Neuron (in vitro differentiated cells): ENCODE data around the gene KLF3.

Source experiments
- H2AFZ ChIP-seq: one replicate; pipeline ENCODE4 v1.6.1; 2013; ENCODE audit warnings: low read depth, mild to moderate bottlenecking, inconsistent platforms, low read length, moderate library complexity
- H3K27me3 ChIP-seq: one replicate; pipeline ENCODE4 v1.6.1; 2013; ENCODE audit warnings: low read length; ENCODE audit not compliant: insufficient read depth
- H3K36me3 ChIP-seq: one replicate; pipeline ENCODE4 v1.6.1; 2013; ENCODE audit warnings: low read length; ENCODE audit not compliant: insufficient read depth
- H3K4me1 ChIP-seq: one replicate; pipeline ENCODE4 v1.6.1; 2013; ENCODE audit warnings: low read length; ENCODE audit not compliant: insufficient read depth
- H3K4me3 ChIP-seq: 2 replicates; pipeline ENCODE4 v1.5.1; 2013; ENCODE audit warnings: mild to moderate bottlenecking, low read length, moderate library complexity
- H3K9me3 ChIP-seq: one replicate; pipeline ENCODE4 v1.6.1; 2013; ENCODE audit warnings: low read length

KLF3 gene

DNA sequence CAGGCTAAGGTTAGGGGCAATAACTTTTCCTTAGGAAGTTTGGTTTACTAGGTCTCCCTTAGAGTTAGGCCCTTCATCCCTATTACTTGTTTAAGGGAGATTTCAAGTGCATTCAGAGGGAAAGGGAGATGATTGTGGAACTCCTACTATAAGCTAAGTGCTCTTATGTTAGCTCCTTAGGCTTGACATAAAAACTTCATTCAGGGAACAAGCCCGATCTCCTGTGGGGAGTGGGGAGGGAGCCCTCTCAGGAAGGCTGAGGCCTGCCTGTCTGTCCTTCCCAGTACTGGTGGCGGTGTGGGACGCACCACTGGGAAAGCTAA lies 8.0 kb downstream of the KLF3 start:
- H3K27me3 ChIP-seq = no peaks in the 10 kb centered on the region
- peak overlapping the region; percentile 20 for H3K4me3 ChIP-seq
- H3K36me3 ChIP-seq = no peaks in the 10 kb centered on the region
- no peaks in the 10 kb centered on the region for H3K9me3 ChIP-seq
- peaks cover 78% of the 10 kb centered on the region for H3K4me1 ChIP-seq
- H2AFZ ChIP-seq = no peak overlapping the region

DNA sequence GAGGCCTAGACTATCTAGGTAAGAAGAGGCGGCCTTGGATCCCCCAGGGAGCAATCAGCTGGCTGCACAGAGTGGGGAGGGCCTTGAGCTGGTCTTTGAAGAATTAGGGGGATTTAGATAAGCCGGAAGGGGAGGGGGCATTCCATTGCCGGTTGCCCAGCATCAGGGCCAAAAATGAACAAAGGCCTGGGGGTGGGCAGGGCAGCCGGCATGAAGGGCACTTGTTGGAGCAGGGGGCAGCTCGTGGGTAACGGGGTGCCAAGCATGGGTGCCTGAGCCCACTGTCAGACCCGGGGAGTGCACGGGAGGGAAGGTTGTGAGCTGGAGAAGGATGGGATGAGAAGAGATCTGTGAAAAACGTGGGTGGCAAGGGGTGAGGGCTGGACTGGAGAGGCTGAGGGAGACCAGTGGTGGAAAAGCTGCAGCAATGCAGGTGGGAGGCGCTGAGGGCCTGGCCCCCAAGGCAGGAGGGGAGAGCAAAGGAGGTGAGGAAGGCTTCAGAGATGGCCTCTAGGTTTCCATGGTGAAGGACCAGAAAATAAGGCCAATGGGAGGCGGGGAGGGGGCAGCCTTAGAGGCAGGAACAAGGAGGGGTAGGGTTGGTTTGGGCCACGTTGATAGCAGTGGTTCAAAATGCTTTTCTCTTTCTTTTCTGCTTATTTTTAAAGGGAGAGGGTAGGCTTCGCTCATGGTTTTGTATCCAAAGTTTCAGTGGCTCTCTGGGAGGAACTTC lies 8.6 kb downstream of the KLF3 start:
- Histone ChIP-seq H3K4me3 (peak overlapping the region; percentile 20), H3K36me3 (no peaks in the 10 kb centered on the region), H2AFZ (no peak overlapping the region), H3K4me1 (peaks cover 77% of the 10 kb centered on the region), H3K27me3 (no peaks in the 10 kb centered on the region), H3K9me3 (no peaks in the 10 kb centered on the region)

DNA sequence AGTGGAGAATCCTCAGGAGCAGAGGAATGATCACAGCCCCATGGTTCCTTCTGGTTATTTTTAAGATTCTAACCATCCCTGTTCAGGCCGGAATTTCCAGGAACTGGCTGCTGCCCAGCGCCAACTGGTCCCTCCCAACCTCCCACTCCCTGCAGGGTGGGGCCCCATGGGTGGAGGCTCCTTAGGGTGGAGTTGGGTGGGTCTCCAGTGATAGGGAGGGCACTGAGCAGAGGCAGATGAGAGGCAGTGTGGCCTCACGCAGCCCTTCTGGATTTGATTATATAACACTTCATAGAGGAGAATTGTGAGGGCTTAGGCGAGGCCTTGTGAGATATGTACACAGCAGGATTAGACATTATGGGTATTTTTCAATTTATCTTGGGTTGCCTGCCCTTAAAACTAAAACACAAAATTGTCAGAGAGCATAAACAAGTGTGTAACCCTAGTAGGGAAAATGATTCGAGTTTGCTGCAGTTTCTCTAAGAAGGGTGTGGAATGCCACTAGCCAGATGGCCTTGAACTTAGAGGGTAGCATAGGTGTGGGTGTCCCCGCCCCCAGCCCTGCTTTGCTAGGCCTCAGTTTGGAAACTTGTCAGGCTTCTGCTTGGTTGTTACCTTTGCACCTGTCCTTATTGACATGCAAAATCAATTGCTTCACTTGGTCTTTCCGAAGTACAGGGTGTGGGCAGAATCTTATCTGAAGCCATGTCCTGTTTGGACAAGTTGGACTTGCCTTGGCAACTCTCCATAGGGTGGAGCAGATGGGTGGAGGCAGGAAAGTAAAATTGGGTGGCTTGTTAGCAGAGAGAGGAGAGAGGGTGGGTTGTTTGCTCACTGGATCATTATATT lies 9.4 kb downstream of the KLF3 start:
- H3K36me3 ChIP-seq = no peaks in the 10 kb centered on the region
- H3K4me1 ChIP-seq = peaks cover 77% of the 10 kb centered on the region
- H3K27me3 ChIP-seq = no peaks in the 10 kb centered on the region
- H3K4me3 ChIP-seq = no peak overlapping the region
- H3K9me3 ChIP-seq = no peaks in the 10 kb centered on the region
- H2AFZ ChIP-seq = no peak overlapping the region

GRCh38 chr4:38674258-38675144 lies 10.5 kb downstream of the KLF3 start:
- H3K27me3 ChIP-seq = no peaks in the 10 kb centered on the region
- H2AFZ ChIP-seq = no peak overlapping the region
- H3K4me3 ChIP-seq = no peak overlapping the region
- H3K9me3 ChIP-seq = no peaks in the 10 kb centered on the region
- no peaks in the 10 kb centered on the region for H3K36me3 ChIP-seq
- H3K4me1 ChIP-seq = peaks cover 67% of the 10 kb centered on the region

DNA sequence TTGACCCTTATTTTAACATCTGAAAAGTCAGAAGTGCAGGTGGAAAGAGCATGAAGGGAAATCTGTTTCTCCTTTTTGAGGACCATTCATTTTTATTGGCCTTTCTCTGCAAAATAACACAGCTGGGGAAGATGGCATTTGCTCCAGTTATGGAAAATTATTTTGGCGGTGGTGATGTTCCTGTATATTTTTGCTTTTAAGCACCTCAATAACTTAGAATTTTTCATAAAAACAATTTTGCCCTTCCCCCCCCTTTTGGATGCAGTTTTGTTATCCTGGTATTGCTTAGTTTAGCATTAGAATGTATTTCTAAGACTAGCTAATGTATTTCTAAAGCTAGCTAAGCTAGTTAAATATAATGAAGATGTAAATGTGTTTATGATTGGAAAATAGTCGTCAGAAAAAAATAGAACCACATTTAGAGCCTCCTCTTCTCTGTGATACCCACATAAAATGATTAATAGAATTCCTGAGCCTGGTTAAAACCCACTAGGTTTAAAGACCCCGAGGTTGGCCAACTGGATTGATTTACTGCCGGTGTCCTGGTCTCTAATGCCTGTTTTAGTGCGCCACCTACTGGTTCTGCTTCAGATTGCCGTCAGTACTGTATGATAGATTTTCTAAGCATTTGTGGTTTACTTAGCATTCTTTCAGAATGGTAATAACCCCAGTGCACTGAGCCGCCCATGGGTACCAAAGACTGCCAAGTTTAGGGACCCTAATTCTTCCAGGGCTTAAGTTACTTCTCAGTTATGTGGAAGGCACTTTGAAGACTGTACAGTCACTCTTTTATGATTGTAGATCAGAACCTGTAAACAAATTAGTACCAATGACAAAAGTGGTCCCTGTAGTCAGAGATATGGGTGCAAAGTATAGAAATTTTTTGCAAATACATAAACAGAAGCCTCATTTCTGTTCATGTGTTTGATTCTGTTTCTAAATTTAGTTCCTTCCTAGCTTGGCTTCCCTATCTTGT lies 11.4 kb downstream of the KLF3 start:
- Histone ChIP-seq H3K9me3 (no peaks in the 10 kb centered on the region), H3K4me3 (no peak overlapping the region), H3K27me3 (no peaks in the 10 kb centered on the region), H2AFZ (no peak overlapping the region), H3K36me3 (no peaks in the 10 kb centered on the region), H3K4me1 (peaks cover 59% of the 10 kb centered on the region)

DNA sequence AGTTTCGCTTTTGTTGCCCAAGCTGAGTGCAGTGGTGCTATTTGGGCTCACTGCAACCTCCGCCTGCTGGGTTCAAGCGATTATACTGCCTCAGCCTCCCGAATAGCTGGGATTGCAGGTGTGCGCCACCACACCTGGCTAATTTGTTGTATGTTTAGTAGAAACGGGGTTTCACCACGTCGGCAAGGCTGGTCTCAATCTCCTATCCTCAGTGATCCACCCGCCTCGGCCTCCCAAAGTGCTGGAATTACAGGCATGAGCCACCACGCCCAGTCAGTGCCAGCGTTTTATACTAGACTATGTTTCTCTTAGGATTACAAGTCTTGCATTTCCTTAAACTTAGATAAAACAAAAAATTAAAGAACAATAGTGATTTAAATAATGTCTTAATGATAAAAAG lies 13.0 kb downstream of the KLF3 start:
- peaks cover 11% of the 10 kb centered on the region for H3K36me3 ChIP-seq
- no peak overlapping the region for H2AFZ ChIP-seq
- no peaks in the 10 kb centered on the region for H3K27me3 ChIP-seq
- H3K4me1 ChIP-seq = peaks cover 45% of the 10 kb centered on the region
- no peaks in the 10 kb centered on the region for H3K9me3 ChIP-seq
- no peak overlapping the region for H3K4me3 ChIP-seq

DNA sequence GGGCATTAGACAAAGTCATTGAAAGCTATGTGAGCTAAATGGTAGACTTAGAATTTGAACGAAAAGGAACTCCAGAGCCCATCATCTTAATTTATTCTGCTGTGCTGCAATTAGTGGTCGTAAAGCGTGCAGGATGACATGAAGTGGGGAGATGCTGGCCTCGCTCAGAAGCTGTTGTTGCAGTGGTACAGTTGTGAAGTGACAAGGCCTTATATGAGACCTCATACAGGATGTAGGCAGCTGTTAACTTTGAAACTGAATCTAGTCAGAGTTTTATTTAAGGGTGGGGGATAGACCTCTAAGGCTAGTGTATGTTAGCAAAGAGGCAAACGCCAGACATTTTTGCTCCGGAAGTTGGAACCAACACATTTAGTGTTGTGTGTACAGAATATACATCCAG lies 13.4 kb downstream of the KLF3 start:
- H3K4me3 ChIP-seq = no peak overlapping the region
- peaks cover 12% of the 10 kb centered on the region for H3K36me3 ChIP-seq
- no peaks in the 10 kb centered on the region for H3K9me3 ChIP-seq

DNA sequence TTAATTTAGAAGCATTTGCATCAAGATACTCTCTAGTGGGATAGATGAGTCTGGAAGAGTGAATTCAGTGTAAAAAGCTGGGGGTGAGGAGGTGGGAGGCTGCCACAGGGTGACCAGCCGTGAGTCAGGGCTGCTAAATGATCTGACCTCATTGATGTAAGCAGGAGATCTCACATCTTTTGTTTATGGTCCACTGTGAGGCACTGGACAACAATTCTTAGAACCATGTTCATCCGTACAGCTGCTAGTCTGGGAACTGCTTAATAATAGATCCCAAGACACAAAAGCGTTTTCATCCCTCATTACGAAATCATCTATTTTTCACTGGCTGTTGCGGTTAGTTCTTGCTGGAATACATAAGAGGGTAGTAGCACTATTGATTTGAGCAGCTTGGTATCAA lies 14.1 kb downstream of the KLF3 start:
- H3K36me3 ChIP-seq = peaks cover 16% of the 10 kb centered on the region

More for the DNA sequence above, 13.4 kb downstream of the KLF3 start:
- Histone ChIP-seq H3K27me3 (no peaks in the 10 kb centered on the region), H3K4me1 (peaks cover 40% of the 10 kb centered on the region), H2AFZ (no peak overlapping the region)

GRCh38 chr4:38679921-38680320 lies 15.9 kb downstream of the KLF3 start:
- Histone ChIP-seq H3K36me3 (peaks cover 25% of the 10 kb centered on the region), H3K27me3 (no peaks in the 10 kb centered on the region), H3K9me3 (no peaks in the 10 kb centered on the region), H2AFZ (no peak overlapping the region), H3K4me3 (no peak overlapping the region), H3K4me1 (peaks cover 16% of the 10 kb centered on the region)

More for the DNA sequence above, 14.1 kb downstream of the KLF3 start:
- peaks cover 34% of the 10 kb centered on the region for H3K4me1 ChIP-seq
- H3K4me3 ChIP-seq = no peak overlapping the region
- no peaks in the 10 kb centered on the region for H3K9me3 ChIP-seq
- H3K27me3 ChIP-seq = no peaks in the 10 kb centered on the region
- no peak overlapping the region for H2AFZ ChIP-seq

DNA sequence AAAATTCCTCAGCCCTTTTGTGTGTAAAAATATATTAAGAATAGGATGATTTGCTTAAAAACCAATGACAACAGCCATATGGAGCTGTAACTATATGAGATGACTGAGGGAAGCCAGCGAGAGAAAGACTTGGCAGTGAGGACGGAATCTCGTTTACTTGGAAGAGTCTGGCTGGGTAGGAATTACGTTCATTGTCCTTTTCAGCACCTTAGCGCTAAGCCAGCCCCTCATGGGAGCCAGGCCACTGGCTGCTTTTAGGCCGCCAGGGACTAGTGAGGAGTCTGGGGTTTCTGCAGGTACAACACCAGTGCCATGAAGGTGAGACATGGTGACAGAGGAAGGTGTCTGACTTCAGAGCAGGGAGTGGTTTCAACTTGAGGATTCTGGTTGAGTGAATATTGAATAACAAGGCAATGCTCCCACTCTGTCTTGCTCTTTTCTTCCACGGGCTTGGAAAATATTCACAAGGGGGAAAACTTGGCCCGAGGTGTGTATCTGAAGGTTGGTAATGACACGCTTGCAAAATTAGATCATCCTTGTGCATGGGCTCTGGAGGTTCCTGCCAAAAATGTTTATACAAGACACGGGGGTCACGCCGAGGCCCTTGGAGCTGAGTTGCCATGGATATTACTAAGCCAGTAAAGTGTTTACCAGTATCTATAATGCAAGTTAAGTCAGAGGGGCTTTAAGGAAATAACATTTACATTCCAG lies 17.4 kb downstream of the KLF3 start:
- Histone ChIP-seq H3K4me1 (peaks cover 12% of the 10 kb centered on the region), H3K4me3 (no peak overlapping the region), H3K27me3 (no peaks in the 10 kb centered on the region), H3K36me3 (peaks cover 27% of the 10 kb centered on the region), H3K9me3 (no peaks in the 10 kb centered on the region), H2AFZ (no peak overlapping the region)

DNA sequence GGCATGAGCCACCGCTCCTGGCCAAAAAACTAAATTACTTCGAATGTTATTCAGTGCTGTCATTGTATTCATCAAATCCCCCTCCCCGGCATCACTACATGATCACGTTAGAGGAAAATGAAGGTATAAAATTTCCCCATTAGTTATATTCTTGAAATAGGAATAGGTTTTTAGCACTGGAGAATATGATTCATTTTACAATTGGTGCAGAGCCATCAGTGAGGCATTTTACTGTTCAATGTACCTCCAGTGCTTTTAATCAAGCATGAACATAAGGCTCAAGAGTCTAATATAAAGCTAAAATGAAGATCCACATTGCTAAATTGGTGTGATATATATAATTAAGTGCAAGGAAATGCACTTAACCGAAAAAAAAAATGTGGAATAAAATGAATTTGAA lies 18.3 kb downstream of the KLF3 start:
- no peak overlapping the region for H3K4me3 ChIP-seq
- H3K4me1 ChIP-seq = peaks cover 11% of the 10 kb centered on the region
- H3K36me3 ChIP-seq = peaks cover 30% of the 10 kb centered on the region
- H3K27me3 ChIP-seq = no peaks in the 10 kb centered on the region
- no peak overlapping the region for H2AFZ ChIP-seq
- no peaks in the 10 kb centered on the region for H3K9me3 ChIP-seq

- H3K27me3 ChIP-seq = no peaks in the 10 kb centered on the region
- no peak overlapping the region for H2AFZ ChIP-seq
- H3K36me3 ChIP-seq = peaks cover 39% of the 10 kb centered on the region
- peaks cover 2% of the 10 kb centered on the region for H3K9me3 ChIP-seq
- no peak overlapping the region for H3K4me3 ChIP-seq
- peaks cover 2% of the 10 kb centered on the region for H3K4me1 ChIP-seq
These were observed 19.3 kb downstream of the KLF3 start for GRCh38 chr4:38683276-38683675.
